GM23338 (cell line): ENCODE measurements around the gene EML2. TPM values are rescaled to one million over a fixed set of nuclear protein-coding genes. Genes with fewer than 3 reads are reported as not detected.

Experiments
- ATAC-seq: fragments of 200-7000 bp; cut with Tn5 transposase; 3 replicates; pipeline ENCODE4 v1.9.1; 2020
- DNase-seq: peaks from one replicate; pipeline ENCODE4 v3.0.0-alpha.2; 2015; ENCODE audit warnings: low spot score
- H2AFZ ChIP-seq: fragments of 200-600 bp; sonication (generic); 2 replicates; pipeline ENCODE4 v1.8.0; 2016; ENCODE audit warnings: antibody characterized with exemption, mild to moderate bottlenecking, moderate library complexity
- H3F3A ChIP-seq: fragments of 200-600 bp; sonication (generic); replicated peaks from 2 replicates; pipeline ENCODE4 v1.8.0; 2017; ENCODE audit warnings: antibody characterized with exemption, mixed run types, low read depth
- H3K27ac ChIP-seq: fragments of 200-600 bp; sonication (generic); 2 replicates; pipeline ENCODE4 v1.6.1; 2016; ENCODE audit warnings: low read depth
- H3K27me3 ChIP-seq: fragments of 200-600 bp; sonication (generic); 2 replicates; pipeline ENCODE4 v1.8.0; 2016; ENCODE audit warnings: mild to moderate bottlenecking, mixed run types, moderate library complexity; ENCODE audit not compliant: insufficient read depth
- H3K36me3 ChIP-seq: fragments of 200-600 bp; sonication (generic); 2 replicates; pipeline ENCODE4 v1.8.0; 2016; ENCODE audit warnings: mild to moderate bottlenecking; ENCODE audit not compliant: insufficient read depth
- H3K4me1 ChIP-seq: fragments of 200-600 bp; sonication (generic); 2 replicates; pipeline ENCODE4 v1.8.0; 2016; ENCODE audit warnings: mild to moderate bottlenecking, moderate library complexity; ENCODE audit not compliant: insufficient read depth
- H3K4me2 ChIP-seq: fragments of 200-600 bp; sonication (generic); 2 replicates; pipeline ENCODE4 v1.7.1; 2017; ENCODE audit warnings: mixed run types
- H3K4me3 ChIP-seq: fragments of 200-600 bp; sonication (generic); 2 replicates; pipeline ENCODE4 v1.6.1; 2016; ENCODE audit warnings: mixed run types
- H3K79me2 ChIP-seq: fragments of 200-600 bp; sonication (generic); replicated peaks from 2 replicates; pipeline ENCODE4 v1.8.0; 2017; ENCODE audit warnings: mild to moderate bottlenecking; ENCODE audit not compliant: insufficient read depth
- H3K9me2 ChIP-seq: fragments of 200-600 bp; sonication (generic); 2 replicates; pipeline ENCODE4 v1.8.0; 2017; ENCODE audit not compliant: insufficient read depth
- H4K20me1 ChIP-seq: fragments of 200-600 bp; sonication (generic); replicated peaks from 2 replicates; pipeline ENCODE4 v1.8.0; 2017; ENCODE audit warnings: mild to moderate bottlenecking; ENCODE audit not compliant: insufficient read depth
- H3K27ac Mint-ChIP-seq: 2 replicates; pipeline ENCODE4 v1.8.0; 2020; ENCODE audit warnings: inconsistent platforms, mild to moderate bottlenecking, moderate library complexity, mixed read lengths
- H3K27me3 Mint-ChIP-seq: 3 replicates; pipeline ENCODE4 v1.8.0; 2022; ENCODE audit warnings: low read depth, mild to moderate bottlenecking, moderate library complexity, mixed read lengths, inconsistent platforms; ENCODE audit not compliant: insufficient read depth, poor library complexity
- H3K36me3 Mint-ChIP-seq: 3 replicates; pipeline ENCODE4 v1.8.0; 2021; ENCODE audit warnings: low read depth, mild to moderate bottlenecking, inconsistent platforms, moderate library complexity, mixed read lengths
- H3K4me1 Mint-ChIP-seq: 3 replicates; pipeline ENCODE4 v1.8.0; 2020; ENCODE audit warnings: mild to moderate bottlenecking, inconsistent platforms, mixed read lengths
- H3K4me3 Mint-ChIP-seq: 3 replicates; pipeline ENCODE4 v1.8.0; 2021; ENCODE audit warnings: moderate library complexity, mild to moderate bottlenecking, inconsistent platforms, mixed read lengths
- H3K9me3 Mint-ChIP-seq: 3 replicates; pipeline ENCODE4 v1.8.0; 2020; ENCODE audit warnings: moderate library complexity, mild to moderate bottlenecking, inconsistent platforms, mixed read lengths
- CREB1 ChIP-seq: fragments of 250-450 bp; sonication (Bioruptor Pico); IDR thresholded peaks from 2 replicates; pipeline ENCODE4 v1.5.0; 2020; ENCODE audit warnings: low read depth, mild to moderate bottlenecking, moderate library complexity
- EZH2 ChIP-seq: fragments of 200-600 bp; sonication (generic); IDR thresholded peaks from one replicate; pipeline ENCODE4 v1.8.0; 2017; ENCODE audit warnings: antibody characterized with exemption, mild to moderate bottlenecking, low read depth; ENCODE audit not compliant: unreplicated experiment
- EZH2phosphoT487 ChIP-seq: fragments of 200-600 bp; sonication (generic); IDR thresholded peaks from one replicate; pipeline ENCODE4 v1.8.1; 2018; ENCODE audit warnings: antibody characterized with exemption; ENCODE audit not compliant: unreplicated experiment
- JUNB ChIP-seq: IDR thresholded peaks from one replicate; pipeline ENCODE4 v1.6.1; 2016; ENCODE audit warnings: antibody characterized with exemption; ENCODE audit not compliant: unreplicated experiment
- NANOG ChIP-seq: IDR thresholded peaks from 2 replicates; pipeline ENCODE4 v1.6.1; 2016; ENCODE audit warnings: antibody characterized with exemption, borderline replicate concordance
- POLR2AphosphoS5 ChIP-seq: IDR thresholded peaks from 2 replicates; pipeline ENCODE4 v1.6.1; 2016; ENCODE audit warnings: antibody characterized with exemption, low read depth
- STAT1 ChIP-seq: IDR thresholded peaks from one replicate; pipeline ENCODE4 v1.6.1; 2016; ENCODE audit warnings: antibody characterized with exemption; ENCODE audit not compliant: unreplicated experiment
- ZNF114 ChIP-seq: fragments of 250-450 bp; sonication (Bioruptor Pico); IDR thresholded peaks from 2 replicates; pipeline ENCODE4 v1.5.0; 2020; ENCODE audit warnings: mild to moderate bottlenecking, moderate library complexity
- ZNF331 ChIP-seq: fragments of 250-450 bp; sonication (Bioruptor Pico); IDR thresholded peaks from 2 replicates; pipeline ENCODE4 v1.5.0; 2020; ENCODE audit warnings: low read depth, mild to moderate bottlenecking, moderate library complexity
- polyA plus RNA-seq: library from polyadenylated mRNA; unstranded; fragments of >200 nt; fragmentation: Nextera tagmentation; extraction: Ambion mirVana; gene quantifications from 2 replicates; pipeline ENCODE4 v1.2.1, GENCODE V29; 2016
- total RNA-seq: library from RNA; depleted of rRNA; stranded (reverse); fragments of >200 nt; shearing (Covaris generic); gene quantifications from 2 replicates; pipeline ENCODE4 v1.2.3, GENCODE V29; 2014
- TF ChIP-seq, protein P1 (sequence below): IDR thresholded peaks from one replicate; pipeline ENCODE4 v1.6.1; 2018; ENCODE audit warnings: antibody characterized with exemption; ENCODE audit not compliant: unreplicated experiment
- TF ChIP-seq, protein P2 (sequence below), 2 experiments: fragments of 200-600 bp in 1 of 2; sonication (generic) in 1 of 2; conservative IDR thresholded peaks; 2 replicates each; pipeline versions ENCODE4 v1.5.1 to v1.6.1; 2016 to 2017; ENCODE audit warnings: antibody characterized with exemption in 2 of 2, low read depth in 2 of 2, mild to moderate bottlenecking in 2 of 2, moderate library complexity in 1 of 2
- TF ChIP-seq, protein P3 (sequence below): fragments of 250-450 bp; sonication (Bioruptor Pico); IDR thresholded peaks from 2 replicates; pipeline ENCODE4 v1.5.0; 2020; ENCODE audit warnings: mild to moderate bottlenecking, moderate library complexity
- TF ChIP-seq, protein P4 (sequence below): IDR thresholded peaks from 2 replicates; pipeline ENCODE4 v1.6.1; 2016; ENCODE audit warnings: antibody characterized with exemption

The EML2 gene
- total and polyA plus RNA-seq, 2 experiments from 2014 or later: 7.1 to 33.9 TPM

DNA sequence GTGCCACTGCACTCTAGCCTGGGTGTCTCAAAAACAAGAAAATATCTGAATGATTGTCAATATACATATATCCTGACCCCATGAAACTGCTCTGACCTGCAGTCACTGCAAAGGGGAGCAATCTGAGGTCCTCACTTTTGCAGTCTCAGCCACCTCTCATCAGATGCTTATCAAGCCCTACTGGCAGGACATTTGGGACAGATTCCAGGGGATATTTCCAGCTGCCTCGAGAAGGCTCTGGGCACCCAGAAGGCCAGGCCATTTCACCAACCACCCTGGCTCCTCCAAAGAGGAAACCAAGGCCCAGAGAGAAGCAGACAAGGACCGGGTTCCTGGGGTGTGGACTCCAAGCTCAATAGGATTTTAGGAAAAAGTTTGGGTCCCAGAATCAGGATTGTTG lies 2.3 kb downstream of the EML2 start:
- no peak overlapping the region for H3K4me3 ChIP-seq
- Mint-ChIP-seq H3K4me1 (peaks cover 31% of the 10 kb centered on the region), H3K4me3 (no peak overlapping the region), H3K27me3 (peaks cover 33% of the 10 kb centered on the region), H3K9me3 (peaks cover 3% of the 10 kb centered on the region; the same call in 2 of the 3 replicates), H3K36me3 (no peaks in the 10 kb centered on the region; the same call in 2 of the 3 replicates), H3K27ac (no peak overlapping the region)
- H3F3A ChIP-seq: peaks cover 35% of the 10 kb centered on the region
- H3K36me3 ChIP-seq: no peaks in the 10 kb centered on the region
- no peaks in the 10 kb centered on the region for H3K9me2 ChIP-seq
- no peak overlapping the region for H2AFZ ChIP-seq
- H3K79me2 ChIP-seq: no peaks in the 10 kb centered on the region
- TF ChIP-seq JUNB: no peak
- TF ChIP-seq, protein P1, sequence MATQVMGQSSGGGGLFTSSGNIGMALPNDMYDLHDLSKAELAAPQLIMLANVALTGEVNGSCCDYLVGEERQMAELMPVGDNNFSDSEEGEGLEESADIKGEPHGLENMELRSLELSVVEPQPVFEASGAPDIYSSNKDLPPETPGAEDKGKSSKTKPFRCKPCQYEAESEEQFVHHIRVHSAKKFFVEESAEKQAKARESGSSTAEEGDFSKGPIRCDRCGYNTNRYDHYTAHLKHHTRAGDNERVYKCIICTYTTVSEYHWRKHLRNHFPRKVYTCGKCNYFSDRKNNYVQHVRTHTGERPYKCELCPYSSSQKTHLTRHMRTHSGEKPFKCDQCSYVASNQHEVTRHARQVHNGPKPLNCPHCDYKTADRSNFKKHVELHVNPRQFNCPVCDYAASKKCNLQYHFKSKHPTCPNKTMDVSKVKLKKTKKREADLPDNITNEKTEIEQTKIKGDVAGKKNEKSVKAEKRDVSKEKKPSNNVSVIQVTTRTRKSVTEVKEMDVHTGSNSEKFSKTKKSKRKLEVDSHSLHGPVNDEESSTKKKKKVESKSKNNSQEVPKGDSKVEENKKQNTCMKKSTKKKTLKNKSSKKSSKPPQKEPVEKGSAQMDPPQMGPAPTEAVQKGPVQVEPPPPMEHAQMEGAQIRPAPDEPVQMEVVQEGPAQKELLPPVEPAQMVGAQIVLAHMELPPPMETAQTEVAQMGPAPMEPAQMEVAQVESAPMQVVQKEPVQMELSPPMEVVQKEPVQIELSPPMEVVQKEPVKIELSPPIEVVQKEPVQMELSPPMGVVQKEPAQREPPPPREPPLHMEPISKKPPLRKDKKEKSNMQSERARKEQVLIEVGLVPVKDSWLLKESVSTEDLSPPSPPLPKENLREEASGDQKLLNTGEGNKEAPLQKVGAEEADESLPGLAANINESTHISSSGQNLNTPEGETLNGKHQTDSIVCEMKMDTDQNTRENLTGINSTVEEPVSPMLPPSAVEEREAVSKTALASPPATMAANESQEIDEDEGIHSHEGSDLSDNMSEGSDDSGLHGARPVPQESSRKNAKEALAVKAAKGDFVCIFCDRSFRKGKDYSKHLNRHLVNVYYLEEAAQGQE: no peak
- TF ChIP-seq, protein P2, sequence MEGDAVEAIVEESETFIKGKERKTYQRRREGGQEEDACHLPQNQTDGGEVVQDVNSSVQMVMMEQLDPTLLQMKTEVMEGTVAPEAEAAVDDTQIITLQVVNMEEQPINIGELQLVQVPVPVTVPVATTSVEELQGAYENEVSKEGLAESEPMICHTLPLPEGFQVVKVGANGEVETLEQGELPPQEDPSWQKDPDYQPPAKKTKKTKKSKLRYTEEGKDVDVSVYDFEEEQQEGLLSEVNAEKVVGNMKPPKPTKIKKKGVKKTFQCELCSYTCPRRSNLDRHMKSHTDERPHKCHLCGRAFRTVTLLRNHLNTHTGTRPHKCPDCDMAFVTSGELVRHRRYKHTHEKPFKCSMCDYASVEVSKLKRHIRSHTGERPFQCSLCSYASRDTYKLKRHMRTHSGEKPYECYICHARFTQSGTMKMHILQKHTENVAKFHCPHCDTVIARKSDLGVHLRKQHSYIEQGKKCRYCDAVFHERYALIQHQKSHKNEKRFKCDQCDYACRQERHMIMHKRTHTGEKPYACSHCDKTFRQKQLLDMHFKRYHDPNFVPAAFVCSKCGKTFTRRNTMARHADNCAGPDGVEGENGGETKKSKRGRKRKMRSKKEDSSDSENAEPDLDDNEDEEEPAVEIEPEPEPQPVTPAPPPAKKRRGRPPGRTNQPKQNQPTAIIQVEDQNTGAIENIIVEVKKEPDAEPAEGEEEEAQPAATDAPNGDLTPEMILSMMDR (conservative IDR thresholded peaks at IDR 0.05; ENCODE audit: low read depth in 2 of 2): no peak
- TF ChIP-seq, protein P3, sequence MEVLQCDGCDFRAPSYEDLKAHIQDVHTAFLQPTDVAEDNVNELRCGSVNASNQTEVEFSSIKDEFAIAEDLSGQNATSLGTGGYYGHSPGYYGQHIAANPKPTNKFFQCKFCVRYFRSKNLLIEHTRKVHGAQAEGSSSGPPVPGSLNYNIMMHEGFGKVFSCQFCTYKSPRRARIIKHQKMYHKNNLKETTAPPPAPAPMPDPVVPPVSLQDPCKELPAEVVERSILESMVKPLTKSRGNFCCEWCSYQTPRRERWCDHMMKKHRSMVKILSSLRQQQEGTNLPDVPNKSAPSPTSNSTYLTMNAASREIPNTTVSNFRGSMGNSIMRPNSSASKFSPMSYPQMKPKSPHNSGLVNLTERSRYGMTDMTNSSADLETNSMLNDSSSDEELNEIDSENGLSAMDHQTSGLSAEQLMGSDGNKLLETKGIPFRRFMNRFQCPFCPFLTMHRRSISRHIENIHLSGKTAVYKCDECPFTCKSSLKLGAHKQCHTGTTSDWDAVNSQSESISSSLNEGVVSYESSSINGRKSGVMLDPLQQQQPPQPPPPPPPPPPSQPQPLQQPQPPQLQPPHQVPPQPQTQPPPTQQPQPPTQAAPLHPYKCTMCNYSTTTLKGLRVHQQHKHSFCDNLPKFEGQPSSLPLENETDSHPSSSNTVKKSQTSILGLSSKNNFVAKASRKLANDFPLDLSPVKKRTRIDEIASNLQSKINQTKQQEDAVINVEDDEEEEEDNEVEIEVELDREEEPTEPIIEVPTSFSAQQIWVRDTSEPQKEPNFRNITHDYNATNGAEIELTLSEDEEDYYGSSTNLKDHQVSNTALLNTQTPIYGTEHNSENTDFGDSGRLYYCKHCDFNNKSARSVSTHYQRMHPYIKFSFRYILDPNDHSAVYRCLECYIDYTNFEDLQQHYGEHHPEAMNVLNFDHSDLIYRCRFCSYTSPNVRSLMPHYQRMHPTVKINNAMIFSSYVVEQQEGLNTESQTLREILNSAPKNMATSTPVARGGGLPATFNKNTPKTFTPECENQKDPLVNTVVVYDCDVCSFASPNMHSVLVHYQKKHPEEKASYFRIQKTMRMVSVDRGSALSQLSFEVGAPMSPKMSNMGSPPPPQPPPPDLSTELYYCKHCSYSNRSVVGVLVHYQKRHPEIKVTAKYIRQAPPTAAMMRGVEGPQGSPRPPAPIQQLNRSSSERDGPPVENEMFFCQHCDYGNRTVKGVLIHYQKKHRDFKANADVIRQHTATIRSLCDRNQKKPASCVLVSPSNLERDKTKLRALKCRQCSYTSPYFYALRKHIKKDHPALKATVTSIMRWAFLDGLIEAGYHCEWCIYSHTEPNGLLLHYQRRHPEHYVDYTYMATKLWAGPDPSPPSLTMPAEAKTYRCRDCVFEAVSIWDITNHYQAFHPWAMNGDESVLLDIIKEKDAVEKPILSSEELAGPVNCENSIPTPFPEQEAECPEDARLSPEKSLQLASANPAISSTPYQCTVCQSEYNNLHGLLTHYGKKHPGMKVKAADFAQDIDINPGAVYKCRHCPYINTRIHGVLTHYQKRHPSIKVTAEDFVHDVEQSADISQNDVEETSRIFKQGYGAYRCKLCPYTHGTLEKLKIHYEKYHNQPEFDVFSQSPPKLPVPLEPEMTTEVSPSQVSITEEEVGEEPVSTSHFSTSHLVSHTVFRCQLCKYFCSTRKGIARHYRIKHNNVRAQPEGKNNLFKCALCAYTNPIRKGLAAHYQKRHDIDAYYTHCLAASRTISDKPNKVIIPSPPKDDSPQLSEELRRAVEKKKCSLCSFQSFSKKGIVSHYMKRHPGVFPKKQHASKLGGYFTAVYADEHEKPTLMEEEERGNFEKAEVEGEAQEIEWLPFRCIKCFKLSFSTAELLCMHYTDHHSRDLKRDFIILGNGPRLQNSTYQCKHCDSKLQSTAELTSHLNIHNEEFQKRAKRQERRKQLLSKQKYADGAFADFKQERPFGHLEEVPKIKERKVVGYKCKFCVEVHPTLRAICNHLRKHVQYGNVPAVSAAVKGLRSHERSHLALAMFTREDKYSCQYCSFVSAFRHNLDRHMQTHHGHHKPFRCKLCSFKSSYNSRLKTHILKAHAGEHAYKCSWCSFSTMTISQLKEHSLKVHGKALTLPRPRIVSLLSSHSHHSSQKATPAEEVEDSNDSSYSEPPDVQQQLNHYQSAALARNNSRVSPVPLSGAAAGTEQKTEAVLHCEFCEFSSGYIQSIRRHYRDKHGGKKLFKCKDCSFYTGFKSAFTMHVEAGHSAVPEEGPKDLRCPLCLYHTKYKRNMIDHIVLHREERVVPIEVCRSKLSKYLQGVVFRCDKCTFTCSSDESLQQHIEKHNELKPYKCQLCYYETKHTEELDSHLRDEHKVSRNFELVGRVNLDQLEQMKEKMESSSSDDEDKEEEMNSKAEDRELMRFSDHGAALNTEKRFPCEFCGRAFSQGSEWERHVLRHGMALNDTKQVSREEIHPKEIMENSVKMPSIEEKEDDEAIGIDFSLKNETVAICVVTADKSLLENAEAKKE (CRISPR knock-in tag): no peak
- TF ChIP-seq, protein P4, sequence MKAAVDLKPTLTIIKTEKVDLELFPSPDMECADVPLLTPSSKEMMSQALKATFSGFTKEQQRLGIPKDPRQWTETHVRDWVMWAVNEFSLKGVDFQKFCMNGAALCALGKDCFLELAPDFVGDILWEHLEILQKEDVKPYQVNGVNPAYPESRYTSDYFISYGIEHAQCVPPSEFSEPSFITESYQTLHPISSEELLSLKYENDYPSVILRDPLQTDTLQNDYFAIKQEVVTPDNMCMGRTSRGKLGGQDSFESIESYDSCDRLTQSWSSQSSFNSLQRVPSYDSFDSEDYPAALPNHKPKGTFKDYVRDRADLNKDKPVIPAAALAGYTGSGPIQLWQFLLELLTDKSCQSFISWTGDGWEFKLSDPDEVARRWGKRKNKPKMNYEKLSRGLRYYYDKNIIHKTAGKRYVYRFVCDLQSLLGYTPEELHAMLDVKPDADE: no peak
- TF ChIP-seq ZNF114: no peak
- no peak for TF ChIP-seq EZH2
- TF ChIP-seq STAT1: no peak
- TF ChIP-seq ZNF331 (CRISPR knock-in tag): no peak
- TF ChIP-seq EZH2phosphoT487: no peak
- TF ChIP-seq NANOG: no peak
- no peak for TF ChIP-seq POLR2AphosphoS5
- TF ChIP-seq CREB1: no peak
- H3K4me2 ChIP-seq: no peak overlapping the region
- H3K27ac ChIP-seq: no peak overlapping the region
- peaks cover 26% of the 10 kb centered on the region for H3K4me1 ChIP-seq
- DNase-seq (no peak), ATAC-seq (no peak)
- H4K20me1 ChIP-seq: no peaks in the 10 kb centered on the region
- no peaks in the 10 kb centered on the region for H3K27me3 ChIP-seq
